Measurements from ENCODE around the gene ROPN1B.
"Not testable (repeated sequence)": the region's sequence is repeated elsewhere in the genome, so short reads cannot be mapped to it uniquely, and the experiment has no call there.

ROPN1B gene

GRCh38 chr3:125967156-125967555 lies 1.8 kb upstream of the ROPN1B start:
- peaks cover 4% of the 10 kb centered on the region for H3K4me1 ChIP-seq
- no peaks in the 10 kb centered on the region for H3K36me3 ChIP-seq (ENCODE audit: control insufficient read depth, insufficient read depth, low read length)
- H3K79me2 ChIP-seq, result no peaks in the 10 kb centered on the region
- H3K9me3 ChIP-seq (ENCODE audit: control insufficient read depth, low read length), result no peaks in the 10 kb centered on the region
- TF ChIP-seq CTCF (IDR thresholded peaks at IDR 0.05), result no peak
- no peak overlapping the region for H2AFZ ChIP-seq
- H3K4me3 ChIP-seq (ENCODE audit: low read depth, low read length), result no peak overlapping the region
- H3K9ac ChIP-seq, result no peak overlapping the region
- H3K4me2 ChIP-seq (ENCODE audit: low read length), result no peak overlapping the region
- no peaks in the 10 kb centered on the region for H3K27me3 ChIP-seq (ENCODE audit: control insufficient read depth, insufficient read depth, low read length)
- H3K27ac ChIP-seq, result no peak overlapping the region

GRCh38 chr3:125968121-125968520 lies 857 bp upstream of the ROPN1B start:
- not testable (repeated sequence) for H3K36me3 ChIP-seq (ENCODE audit: control insufficient read depth, insufficient read depth, low read length); H3K4me2 ChIP-seq (ENCODE audit: low read length); H3K4me3 ChIP-seq (ENCODE audit: low read depth, low read length); H2AFZ ChIP-seq; H3K9me3 ChIP-seq (ENCODE audit: control insufficient read depth, low read length); H3K27me3 ChIP-seq (ENCODE audit: control insufficient read depth, insufficient read depth, low read length); H3K27ac ChIP-seq; H3K79me2 ChIP-seq; H3K9ac ChIP-seq; H3K4me1 ChIP-seq

DNA sequence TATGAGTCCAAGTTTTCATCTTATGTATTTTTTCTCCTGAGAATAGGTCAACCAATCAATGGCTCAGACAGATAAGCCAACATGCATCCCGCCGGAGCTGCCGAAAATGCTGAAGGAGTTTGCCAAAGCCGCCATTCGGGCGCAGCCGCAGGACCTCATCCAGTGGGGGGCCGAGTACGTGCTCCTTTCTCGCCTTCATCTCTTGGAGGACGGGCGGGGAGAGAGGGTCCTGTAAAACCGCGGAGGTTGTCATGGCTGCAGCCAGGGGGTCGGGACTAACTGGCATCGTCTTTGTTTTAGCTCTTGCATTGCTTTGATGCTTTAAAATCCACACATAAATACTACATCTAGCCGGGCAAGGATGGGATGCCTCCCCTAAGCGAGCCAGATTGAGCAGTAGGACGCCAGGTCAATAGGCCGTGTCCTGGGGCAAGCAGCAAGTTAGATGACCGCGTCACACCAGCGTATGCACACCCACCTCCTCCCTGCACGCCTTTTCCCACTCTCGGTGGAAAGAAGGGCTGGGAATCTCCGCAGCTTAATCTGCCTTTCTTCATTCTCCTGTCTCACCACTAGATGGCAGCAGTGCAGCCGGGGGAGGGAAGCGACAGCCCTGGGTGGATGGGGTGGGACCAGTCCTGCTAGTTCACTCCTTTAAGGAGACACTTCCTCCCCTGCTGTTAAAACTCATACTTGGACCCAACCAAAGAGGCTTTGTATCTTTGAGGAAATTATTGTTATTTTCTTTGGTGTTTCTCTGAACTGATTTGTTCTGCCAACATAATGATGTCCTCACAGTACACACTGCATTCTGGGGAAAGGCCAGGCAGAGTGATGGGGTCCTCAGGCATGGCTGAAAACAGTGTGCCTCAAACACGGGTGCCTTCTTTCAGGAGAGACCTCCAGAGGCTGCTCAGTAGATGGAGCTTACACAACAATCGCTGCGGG lies 3.3 kb downstream of the ROPN1B start:
- not testable (repeated sequence) for H3K79me2 ChIP-seq; H3K36me3 ChIP-seq (ENCODE audit: control insufficient read depth, insufficient read depth, low read length); H3K27me3 ChIP-seq (ENCODE audit: control insufficient read depth, insufficient read depth, low read length); H3K9me3 ChIP-seq (ENCODE audit: control insufficient read depth, low read length); H3K9ac ChIP-seq; H3K4me3 ChIP-seq (ENCODE audit: low read depth, low read length); H3K4me1 ChIP-seq; H3K27ac ChIP-seq; H3K4me2 ChIP-seq (ENCODE audit: low read length)
- H2AFZ ChIP-seq, result peak overlapping the region; percentile 2
- peak; percentile 84 for TF ChIP-seq CTCF (IDR thresholded peaks at IDR 0.05)

- not testable (repeated sequence) for H3K4me1 ChIP-seq; H2AFZ ChIP-seq; H3K27me3 ChIP-seq (ENCODE audit: control insufficient read depth, insufficient read depth, low read length); H3K9ac ChIP-seq; H3K9me3 ChIP-seq (ENCODE audit: control insufficient read depth, low read length); H3K4me2 ChIP-seq (ENCODE audit: low read length); H3K79me2 ChIP-seq; H3K27ac ChIP-seq; H3K36me3 ChIP-seq (ENCODE audit: control insufficient read depth, insufficient read depth, low read length); H3K4me3 ChIP-seq (ENCODE audit: low read depth, low read length)
These were observed 6.4 kb downstream of the ROPN1B start for GRCh38 chr3:125975245-125976002.

DNA sequence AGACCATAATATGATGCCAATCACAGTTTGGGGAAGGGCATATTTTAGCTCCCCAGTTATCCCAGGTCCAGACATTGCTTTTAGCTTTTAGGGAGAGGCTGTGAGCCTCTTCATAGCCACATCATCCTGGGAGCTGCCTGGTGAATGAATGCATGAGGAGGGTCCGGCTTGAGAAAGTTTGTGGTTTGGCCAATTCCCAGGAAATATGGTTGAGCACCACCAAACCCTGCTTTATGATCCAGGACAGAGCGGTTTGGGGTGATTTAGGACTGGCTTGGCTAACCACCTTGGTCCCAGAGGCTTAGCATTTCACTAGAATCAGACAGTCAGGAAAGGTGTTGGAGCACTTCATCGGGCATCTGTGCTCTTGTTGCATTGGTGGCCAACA lies 7.0 kb downstream of the ROPN1B start:
- not testable (repeated sequence) for H3K27ac ChIP-seq; H3K4me2 ChIP-seq (ENCODE audit: low read length); H3K9me3 ChIP-seq (ENCODE audit: control insufficient read depth, low read length)

DNA sequence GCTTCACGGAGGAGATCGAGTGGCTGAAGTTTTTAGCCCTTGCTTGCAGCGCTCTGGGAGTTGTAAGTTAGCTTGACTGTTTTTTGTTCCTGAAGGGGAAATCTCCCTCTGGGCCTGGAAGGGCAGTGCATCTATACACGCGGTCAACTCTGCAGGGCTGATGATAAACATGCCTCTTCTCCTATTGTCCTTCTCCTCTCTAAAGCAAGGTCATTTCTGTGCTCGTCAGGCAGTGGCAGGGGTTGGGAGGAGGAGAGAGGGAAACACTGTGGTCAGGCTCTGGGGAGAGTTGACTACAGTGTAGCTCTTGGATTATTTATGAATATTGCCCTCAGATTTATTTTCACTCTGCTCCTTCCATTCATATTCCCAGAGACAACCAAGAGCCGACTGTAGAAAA lies 8.1 kb downstream of the ROPN1B start:
- not testable (repeated sequence) for H3K79me2 ChIP-seq; H3K27me3 ChIP-seq (ENCODE audit: control insufficient read depth, insufficient read depth, low read length); H3K4me1 ChIP-seq; H3K9ac ChIP-seq; H3K4me3 ChIP-seq (ENCODE audit: low read depth, low read length); H3K4me2 ChIP-seq (ENCODE audit: low read length); H3K9me3 ChIP-seq (ENCODE audit: control insufficient read depth, low read length); H3K36me3 ChIP-seq (ENCODE audit: control insufficient read depth, insufficient read depth, low read length)
- peak overlapping the region; percentile 40 for H2AFZ ChIP-seq
- H3K27ac ChIP-seq, result peak overlapping the region; percentile 53

More for the DNA sequence above, 7.0 kb downstream of the ROPN1B start:
- H3K27me3 ChIP-seq (ENCODE audit: control insufficient read depth, insufficient read depth, low read length); H2AFZ ChIP-seq; H3K79me2 ChIP-seq; H3K36me3 ChIP-seq (ENCODE audit: control insufficient read depth, insufficient read depth, low read length); H3K9ac ChIP-seq; H3K4me1 ChIP-seq; H3K4me3 ChIP-seq (ENCODE audit: low read depth, low read length): not testable (repeated sequence)

- not testable (repeated sequence) for H3K79me2 ChIP-seq
These were observed 16.0 kb downstream of the ROPN1B start for GRCh38 chr3:125984951-125985350.

More at GRCh38 chr3:125984951-125985350, 16.0 kb downstream of the ROPN1B start:
- not testable (repeated sequence) for H3K27ac ChIP-seq; H3K36me3 ChIP-seq (ENCODE audit: control insufficient read depth, insufficient read depth, low read length); H3K9ac ChIP-seq; H3K4me2 ChIP-seq (ENCODE audit: low read length); H3K4me1 ChIP-seq; H3K4me3 ChIP-seq (ENCODE audit: low read depth, low read length); H3K9me3 ChIP-seq (ENCODE audit: control insufficient read depth, low read length); H3K27me3 ChIP-seq (ENCODE audit: control insufficient read depth, insufficient read depth, low read length); H2AFZ ChIP-seq
